GM06990 (cell line): Measurements from ENCODE around the gene CDH10.

Experiments used
- DNase-seq: peaks from one replicate; pipeline ENCODE4 v3.0.0-alpha.2; 2011; ENCODE audit not compliant: insufficient read length; ENCODE audit errors: extremely low read depth
- H3K27me3 ChIP-seq: replicated peaks from 2 replicates; pipeline ENCODE4 v1.6.0; 2011; ENCODE audit warnings: low read length; ENCODE audit not compliant: control insufficient read depth, insufficient read depth
- H3K36me3 ChIP-seq: 2 replicates; pipeline ENCODE4 v1.5.1; 2011; ENCODE audit warnings: low read length; ENCODE audit not compliant: control insufficient read depth, insufficient read depth
- H3K4me3 ChIP-seq: replicated peaks from 2 replicates; pipeline ENCODE4 v1.5.1; 2011; ENCODE audit warnings: low read depth, mild to moderate bottlenecking, control low read depth, low read length
- TF ChIP-seq, protein P1 (sequence below): IDR thresholded peaks from 2 replicates; pipeline ENCODE4 v1.5.1; 2011; ENCODE audit warnings: low read length, control low read depth, mild to moderate bottlenecking, inconsistent platforms; ENCODE audit not compliant: insufficient read depth, poor library complexity, severe bottlenecking

Gene CDH10

GRCh38 chr5:24487368-24488229 lies 157.2 kb downstream of the CDH10 start:
- no peak overlapping the region for H3K4me3 ChIP-seq
- TF ChIP-seq, protein P1, sequence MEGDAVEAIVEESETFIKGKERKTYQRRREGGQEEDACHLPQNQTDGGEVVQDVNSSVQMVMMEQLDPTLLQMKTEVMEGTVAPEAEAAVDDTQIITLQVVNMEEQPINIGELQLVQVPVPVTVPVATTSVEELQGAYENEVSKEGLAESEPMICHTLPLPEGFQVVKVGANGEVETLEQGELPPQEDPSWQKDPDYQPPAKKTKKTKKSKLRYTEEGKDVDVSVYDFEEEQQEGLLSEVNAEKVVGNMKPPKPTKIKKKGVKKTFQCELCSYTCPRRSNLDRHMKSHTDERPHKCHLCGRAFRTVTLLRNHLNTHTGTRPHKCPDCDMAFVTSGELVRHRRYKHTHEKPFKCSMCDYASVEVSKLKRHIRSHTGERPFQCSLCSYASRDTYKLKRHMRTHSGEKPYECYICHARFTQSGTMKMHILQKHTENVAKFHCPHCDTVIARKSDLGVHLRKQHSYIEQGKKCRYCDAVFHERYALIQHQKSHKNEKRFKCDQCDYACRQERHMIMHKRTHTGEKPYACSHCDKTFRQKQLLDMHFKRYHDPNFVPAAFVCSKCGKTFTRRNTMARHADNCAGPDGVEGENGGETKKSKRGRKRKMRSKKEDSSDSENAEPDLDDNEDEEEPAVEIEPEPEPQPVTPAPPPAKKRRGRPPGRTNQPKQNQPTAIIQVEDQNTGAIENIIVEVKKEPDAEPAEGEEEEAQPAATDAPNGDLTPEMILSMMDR = no peak
- DNase-seq = no peak
- H3K36me3 ChIP-seq = no peaks in the 10 kb centered on the region
- no peaks in the 10 kb centered on the region for H3K27me3 ChIP-seq

DNA sequence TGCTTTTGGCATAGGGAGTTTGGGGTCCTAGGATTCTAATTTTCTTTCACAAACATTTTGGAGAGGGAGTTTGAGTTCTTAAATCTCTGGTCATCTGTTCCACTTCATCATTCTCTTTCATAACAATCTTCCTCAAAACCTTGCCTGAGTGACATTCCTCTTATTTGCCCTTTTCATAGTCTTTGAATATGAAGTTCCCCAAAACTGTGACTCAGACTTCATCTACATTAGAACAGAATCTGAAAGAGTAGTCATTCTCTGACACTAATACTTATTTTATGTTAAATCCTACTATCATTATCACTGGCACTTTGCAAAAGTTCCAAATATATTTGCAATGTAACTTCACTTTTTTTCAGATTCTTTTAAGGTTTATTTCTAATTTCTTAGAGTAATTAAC lies 163.8 kb downstream of the CDH10 start:
- no peak for DNase-seq
- TF ChIP-seq, protein P1 = no peak
- no peaks in the 10 kb centered on the region for H3K36me3 ChIP-seq
- no peak overlapping the region for H3K4me3 ChIP-seq
- no peaks in the 10 kb centered on the region for H3K27me3 ChIP-seq

GRCh38 chr5:24477958-24478357 lies 166.8 kb downstream of the CDH10 start:
- Histone ChIP-seq H3K27me3 (no peaks in the 10 kb centered on the region), H3K36me3 (no peaks in the 10 kb centered on the region), H3K4me3 (no peak overlapping the region)
- TF ChIP-seq, protein P1 = no peak
- DNase-seq = no peak

- Histone ChIP-seq H3K36me3 (no peaks in the 10 kb centered on the region), H3K27me3 (no peaks in the 10 kb centered on the region), H3K4me3 (no peak overlapping the region)
- TF ChIP-seq, protein P1 = no peak
- no peak for DNase-seq
Observed at GRCh38 chr5:24475101-24475500, 169.7 kb downstream of the CDH10 start.

GRCh38 chr5:24474685-24475084 lies 170.1 kb downstream of the CDH10 start:
- H3K27me3 ChIP-seq = no peaks in the 10 kb centered on the region
- no peak overlapping the region for H3K4me3 ChIP-seq
- TF ChIP-seq, protein P1 = no peak
- no peak for DNase-seq
- H3K36me3 ChIP-seq = no peaks in the 10 kb centered on the region
